Measurements from ENCODE around the gene ANAPC1. TPM values are rescaled to one million over a fixed set of nuclear protein-coding genes. Genes with fewer than 3 reads are reported as not detected.
"Not testable (repeated sequence)": the region's sequence is repeated elsewhere in the genome, so short reads cannot be mapped to it uniquely, and the experiment has no call there.

ANAPC1 gene
- total and polyA plus RNA-seq, 10 of the 15 experiments (the other 5 are each of a cell fraction or from before 2014, with no cell fraction given) = 10.0 to 108 (median 53.6) TPM

- in situ Hi-C loops (cut with MboI); H3K4me2 ChIP-seq (ENCODE audit: control insufficient read depth, insufficient read depth); H3K27ac ChIP-seq (ENCODE audit: control insufficient read depth, insufficient read depth); H2AFZ ChIP-seq (ENCODE audit: control insufficient read depth, low read depth, low read length); H3K27me3 ChIP-seq (replicated peaks in 1 of 2; ENCODE audit: control insufficient read depth in 2 of 2, insufficient read depth in 2 of 2, low read length in 1 of 2); H3K4me3 ChIP-seq; H3K79me2 ChIP-seq (ENCODE audit: control insufficient read depth, insufficient read depth, low read length); H3K9ac ChIP-seq (ENCODE audit: control insufficient read depth, insufficient read depth, low read length); DNase-seq (ENCODE audit: low read depth, low spot score); H3K4me1 ChIP-seq (ENCODE audit: control insufficient read depth, insufficient read depth, low read length); FAIRE-seq; intact Hi-C loops (cut with micrococcal nuclease; ENCODE audit: unreplicated experiment); H3K36me3 ChIP-seq (ENCODE audit: control insufficient read depth in 2 of 2, insufficient read depth in 2 of 2, low read length in 1 of 2); H3K9me3 ChIP-seq (replicated peaks; ENCODE audit: control insufficient read depth, insufficient read depth, low read length); ATAC-seq; BruUV-seq (replicated peaks); H4K20me1 ChIP-seq (ENCODE audit: control insufficient read depth, insufficient read depth): not testable (repeated sequence)
- CTCF ChIA-PET = interaction anchor here (1.0 to 1.8 kb wide), 7 partner anchors 9 to 142 kb away, joined by 3 to 7 read pairs (median 5); partner anchors contain the start of gene ANAPC1
- SMC1A ChIA-PET (ENCODE audit: uncharacterized antibody, unreplicated experiment) = interaction anchor here (0.6 to 1.7 kb wide), 6 partner anchors 13 to 142 kb away, joined by 3 to 7 read pairs (median 4); partner anchors contain the start of gene ANAPC1
- POLR2A ChIA-PET = interaction anchor here (0.6 to 1.7 kb wide), 4 partner anchors 9 to 642 kb away, joined by 3 to 13 read pairs (median 3); partner anchors contain the start of genes ANAPC1 and TMEM87B
- 68% methylated on average over 9 of the region's 9 CpGs for WGBS (ENCODE audit: insufficient coverage, insufficient replicate concordance, low lambda C conversion rate, missing lambda C conversion rate)
- RAD21 ChIA-PET (ENCODE audit: unreplicated experiment) = interaction anchor here (1.1 to 1.9 kb wide), 3 partner anchors 77 to 149 kb away, joined by 3 to 14 read pairs (median 9); no protein-coding TSS in a partner anchor
Observed at GRCh38 chr2:111905475-111905869, 21.5 kb upstream of the ANAPC1 start.

GRCh38 chr2:111904726-111905474 is 20.9 kb upstream of the ANAPC1 start:
- WGBS (ENCODE audit: insufficient coverage, insufficient replicate concordance, low lambda C conversion rate, missing lambda C conversion rate) = 86% methylated on average over 10 of the region's 10 CpGs
- ChIA-PET RAD21 (ENCODE audit: unreplicated experiment) (interaction anchor here (1.8 to 2.5 kb wide), 3 partner anchors 14 to 97 kb away, joined by 9 to 14 read pairs (median 9); no protein-coding TSS in a partner anchor), CTCF (interaction anchor here (1.0 to 1.8 kb wide), 6 partner anchors 9 to 142 kb away, joined by 3 to 7 read pairs (median 5); partner anchors contain the start of gene ANAPC1), POLR2A (interaction anchor here (0.6 to 1.0 kb wide), 2 partner anchors 150 to 851 kb away, joined by 3 read pairs; partner anchors contain the start of gene TMEM87B), SMC1A (ENCODE audit: uncharacterized antibody, unreplicated experiment) (interaction anchor here (1.5 to 5.9 kb wide), 3 partner anchors 74 to 349 kb away, joined by 3 to 62 read pairs (median 8); no protein-coding TSS in a partner anchor)
- Histone ChIP-seq H3K27me3 (replicated peaks in 1 of 2; ENCODE audit: control insufficient read depth in 2 of 2, insufficient read depth in 2 of 2, low read length in 1 of 2) (peaks cover 0 to 7% of the 10 kb centered on the region in 2 experiments; a peak in 1 of 4 replicates), H3K4me3 (no peak overlapping the region), H2AFZ (ENCODE audit: control insufficient read depth, low read depth, low read length) (no peak overlapping the region), H4K20me1 (ENCODE audit: control insufficient read depth, insufficient read depth) (no peaks in the 10 kb centered on the region), H3K36me3 (ENCODE audit: control insufficient read depth in 2 of 2, insufficient read depth in 2 of 2, low read length in 1 of 2) (no peaks in the 10 kb centered on the region), H3K4me2 (ENCODE audit: control insufficient read depth, insufficient read depth) (no peak overlapping the region), H3K9ac (ENCODE audit: control insufficient read depth, insufficient read depth, low read length) (no peak overlapping the region), H3K4me1 (ENCODE audit: control insufficient read depth, insufficient read depth, low read length) (peaks cover 10% of the 10 kb centered on the region), H3K9me3 (replicated peaks; ENCODE audit: control insufficient read depth, insufficient read depth, low read length) (no peaks in the 10 kb centered on the region), H3K27ac (ENCODE audit: control insufficient read depth, insufficient read depth) (no peak overlapping the region), H3K79me2 (ENCODE audit: control insufficient read depth, insufficient read depth, low read length) (no peaks in the 10 kb centered on the region)
- no peak for DNase-seq (ENCODE audit: low read depth, low spot score)
- no peak for ATAC-seq
- in situ Hi-C loops (cut with MboI) (no loop called here), intact Hi-C loops (cut with micrococcal nuclease; ENCODE audit: unreplicated experiment) (no loop called here)
- FAIRE-seq = no peak
- no TSS peak for BruUV-seq (replicated peaks)
- TF ChIP-seq PBX3 (IDR thresholded peaks at IDR 0.05; ENCODE audit: insufficient replicate concordance, low read depth, low read length) = no peak
- no peak for TF ChIP-seq TCF12 (IDR thresholded peaks at IDR 0.05; ENCODE audit: low read depth, low read length)
- TF ChIP-seq FOXK2 (IDR thresholded peaks at IDR 0.05) = no peak
- no peak for TF ChIP-seq SREBF1 (IDR thresholded peaks at IDR 0.05; ENCODE audit: low read length)
- TF ChIP-seq MTA2 (IDR thresholded peaks at IDR 0.05; ENCODE audit: low read depth) = no peak
- no peak for TF ChIP-seq HSF1 (IDR thresholded peaks at IDR 0.05; ENCODE audit: low read depth, low read length)
- TF ChIP-seq ZNF592 (IDR thresholded peaks at IDR 0.05) = no peak

All from GM12878 (cell line).